Epithelial cell of proximal tubule (primary cell): ENCODE results near the gene FGD2. TPM values are rescaled to one million over a fixed set of nuclear protein-coding genes. Genes with fewer than 3 reads are reported as not detected.

Experiments used
- DNase-seq: peaks from one replicate; pipeline ENCODE4 v3.0.0-alpha.2; 2011; ENCODE audit warnings: low read depth
- H3K4me3 ChIP-seq: 2 replicates; pipeline ENCODE4 v1.5.1; 2011; ENCODE audit warnings: low read depth, mild to moderate bottlenecking, low read length
- total RNA-seq: library from RNA; depleted of rRNA; stranded (reverse); fragments of >200 nt; gene quantifications from 2 replicates; pipeline ENCODE4 v1.2.3, GENCODE V29; 2015
- TF ChIP-seq, protein P1 (sequence below): conservative IDR thresholded peaks from 2 replicates; pipeline ENCODE4 v1.5.1; 2012; ENCODE audit warnings: low read depth, mild to moderate bottlenecking, low read length

The FGD2 gene, protein sequence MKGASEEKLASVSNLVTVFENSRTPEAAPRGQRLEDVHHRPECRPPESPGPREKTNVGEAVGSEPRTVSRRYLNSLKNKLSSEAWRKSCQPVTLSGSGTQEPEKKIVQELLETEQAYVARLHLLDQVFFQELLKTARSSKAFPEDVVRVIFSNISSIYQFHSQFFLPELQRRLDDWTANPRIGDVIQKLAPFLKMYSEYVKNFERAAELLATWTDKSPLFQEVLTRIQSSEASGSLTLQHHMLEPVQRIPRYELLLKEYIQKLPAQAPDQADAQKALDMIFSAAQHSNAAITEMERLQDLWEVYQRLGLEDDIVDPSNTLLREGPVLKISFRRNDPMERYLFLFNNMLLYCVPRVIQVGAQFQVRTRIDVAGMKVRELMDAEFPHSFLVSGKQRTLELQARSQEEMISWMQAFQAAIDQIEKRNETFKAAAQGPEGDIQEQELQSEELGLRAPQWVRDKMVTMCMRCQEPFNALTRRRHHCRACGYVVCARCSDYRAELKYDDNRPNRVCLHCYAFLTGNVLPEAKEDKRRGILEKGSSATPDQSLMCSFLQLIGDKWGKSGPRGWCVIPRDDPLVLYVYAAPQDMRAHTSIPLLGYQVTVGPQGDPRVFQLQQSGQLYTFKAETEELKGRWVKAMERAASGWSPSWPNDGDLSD
- total RNA-seq: not detected in 2 replicates

DNA sequence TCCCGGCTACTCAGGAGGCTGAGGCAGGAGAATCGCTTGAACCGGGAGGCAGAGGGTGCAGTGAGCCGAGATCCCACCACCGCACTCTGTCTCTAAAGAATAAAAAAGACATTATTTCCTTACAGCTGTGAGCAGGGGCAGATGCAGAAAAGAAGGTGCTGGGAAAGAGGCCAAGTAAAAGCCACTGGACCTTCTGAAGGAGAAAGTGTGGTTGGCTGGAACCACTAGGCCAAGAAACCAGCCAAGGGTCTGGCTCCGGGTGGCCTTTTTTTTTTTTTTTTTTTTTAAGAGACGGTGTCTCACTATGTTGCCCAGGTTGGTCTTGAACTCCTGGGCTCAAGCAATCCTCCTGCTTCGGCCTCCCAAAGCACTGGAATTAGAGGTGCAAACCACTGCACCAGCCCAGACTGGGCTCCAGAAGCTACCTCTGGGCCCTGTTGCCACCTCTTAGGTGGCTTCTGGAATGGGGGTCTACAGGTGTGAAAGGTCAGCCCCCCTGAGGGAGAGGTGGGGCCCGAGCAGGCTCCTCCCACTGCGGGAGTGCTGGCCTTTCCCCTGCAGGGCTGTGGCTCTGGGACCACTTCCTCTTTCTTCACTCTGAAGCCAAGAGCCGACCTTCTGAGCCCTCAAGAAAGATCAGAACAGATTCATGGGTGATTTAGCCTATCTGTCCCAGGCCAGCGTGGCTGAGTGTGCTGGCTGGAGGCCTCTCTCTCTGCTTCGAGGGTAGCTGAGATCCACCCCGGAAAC, at the start of gene FGD2:
Gene FGD2 (plus strand): TSS at position 595 of the 750 bp plus-strand sequence. CDS start 163 bp downstream, outside the sequence.
- TF ChIP-seq, protein P1, sequence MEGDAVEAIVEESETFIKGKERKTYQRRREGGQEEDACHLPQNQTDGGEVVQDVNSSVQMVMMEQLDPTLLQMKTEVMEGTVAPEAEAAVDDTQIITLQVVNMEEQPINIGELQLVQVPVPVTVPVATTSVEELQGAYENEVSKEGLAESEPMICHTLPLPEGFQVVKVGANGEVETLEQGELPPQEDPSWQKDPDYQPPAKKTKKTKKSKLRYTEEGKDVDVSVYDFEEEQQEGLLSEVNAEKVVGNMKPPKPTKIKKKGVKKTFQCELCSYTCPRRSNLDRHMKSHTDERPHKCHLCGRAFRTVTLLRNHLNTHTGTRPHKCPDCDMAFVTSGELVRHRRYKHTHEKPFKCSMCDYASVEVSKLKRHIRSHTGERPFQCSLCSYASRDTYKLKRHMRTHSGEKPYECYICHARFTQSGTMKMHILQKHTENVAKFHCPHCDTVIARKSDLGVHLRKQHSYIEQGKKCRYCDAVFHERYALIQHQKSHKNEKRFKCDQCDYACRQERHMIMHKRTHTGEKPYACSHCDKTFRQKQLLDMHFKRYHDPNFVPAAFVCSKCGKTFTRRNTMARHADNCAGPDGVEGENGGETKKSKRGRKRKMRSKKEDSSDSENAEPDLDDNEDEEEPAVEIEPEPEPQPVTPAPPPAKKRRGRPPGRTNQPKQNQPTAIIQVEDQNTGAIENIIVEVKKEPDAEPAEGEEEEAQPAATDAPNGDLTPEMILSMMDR: no peak
- H3K4me3 ChIP-seq: no peak within 1 kb of the TSS
- DNase-seq: no peak

DNA sequence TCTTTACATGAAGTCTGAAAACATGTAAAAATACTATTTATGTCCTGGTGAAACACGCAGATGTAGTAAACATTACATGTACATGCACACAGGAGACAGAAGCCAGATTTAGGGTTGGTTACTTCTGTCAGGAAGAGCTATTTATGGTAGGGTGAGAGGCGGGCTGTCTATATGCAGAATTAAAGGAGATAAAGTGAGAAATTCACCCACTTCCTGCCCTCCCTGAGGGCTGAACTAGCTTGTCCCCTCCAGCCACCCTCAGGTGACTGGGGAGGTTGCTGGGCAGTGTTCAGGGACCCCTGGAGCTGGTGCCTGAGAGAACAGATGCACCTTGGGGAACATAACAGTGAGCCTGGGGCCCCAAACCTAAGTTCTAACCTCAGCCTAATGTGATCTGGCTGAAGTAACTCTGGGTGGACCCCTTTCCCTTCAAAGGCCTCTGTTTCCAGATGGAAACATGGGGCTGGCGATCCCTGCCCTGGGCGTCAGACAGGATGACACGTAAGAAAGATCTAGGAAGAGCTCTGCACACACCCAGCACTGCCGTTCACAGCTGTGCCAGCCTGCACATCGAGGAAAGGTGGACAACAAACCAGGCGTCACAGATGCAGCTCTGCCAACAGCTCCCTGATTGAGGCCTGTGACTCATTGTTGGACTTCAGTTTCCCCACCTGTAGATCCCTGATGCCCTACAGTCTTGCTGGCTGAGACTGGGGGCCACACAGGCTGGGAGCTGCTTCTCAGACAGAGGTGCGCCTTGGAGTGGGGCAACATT, 49.6 kb upstream of the FGD2 start:
- no peak overlapping the region for H3K4me3 ChIP-seq
- DNase-seq: no peak
- TF ChIP-seq, protein P1: no peak

DNA sequence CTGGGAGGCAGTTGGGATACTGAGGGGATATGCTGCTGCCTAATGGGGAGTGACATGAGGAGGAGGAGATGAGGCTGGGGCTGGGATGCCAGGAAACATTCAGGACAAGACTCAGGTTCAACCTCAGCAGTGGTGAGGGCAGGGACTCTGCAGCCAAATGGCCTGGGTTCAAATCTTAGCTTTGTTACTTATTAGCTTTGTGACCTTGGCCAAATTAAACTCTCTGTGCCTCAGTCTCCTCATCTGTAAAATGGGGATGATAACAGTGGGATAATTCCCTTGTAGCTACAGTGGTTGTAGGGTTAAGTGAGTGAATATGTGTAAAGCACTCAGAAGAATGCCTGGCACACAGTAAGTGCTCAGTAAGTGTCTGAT, 49.0 kb upstream of the FGD2 start:
- DNase-seq: no peak
- TF ChIP-seq, protein P1: no peak
- H3K4me3 ChIP-seq: no peak overlapping the region

DNA sequence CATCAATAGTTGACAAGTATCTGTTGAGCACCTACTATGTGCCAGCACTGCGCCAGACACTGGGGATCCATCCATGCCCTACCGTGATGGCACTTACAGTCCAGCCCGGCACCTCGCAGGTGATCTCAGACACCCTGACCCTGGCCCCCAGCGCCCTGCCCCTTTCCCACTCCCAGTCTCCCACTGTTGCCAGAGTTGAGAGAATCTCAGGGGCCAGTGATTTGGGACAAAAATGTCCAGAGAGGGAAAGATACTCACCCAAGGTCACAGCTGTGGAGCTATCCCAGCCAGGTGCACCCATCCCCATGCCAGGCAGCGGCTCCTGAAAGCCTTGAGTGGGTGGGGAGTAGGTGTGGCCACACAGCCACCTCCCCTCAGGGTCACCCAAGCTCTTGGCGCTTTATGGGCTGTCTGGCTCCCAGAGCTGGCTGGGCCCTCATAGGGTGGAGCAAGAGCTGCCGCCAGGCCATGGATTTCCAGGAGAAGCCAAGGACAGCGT, 47.6 kb upstream of the FGD2 start:
- TF ChIP-seq, protein P1: no peak

DNA sequence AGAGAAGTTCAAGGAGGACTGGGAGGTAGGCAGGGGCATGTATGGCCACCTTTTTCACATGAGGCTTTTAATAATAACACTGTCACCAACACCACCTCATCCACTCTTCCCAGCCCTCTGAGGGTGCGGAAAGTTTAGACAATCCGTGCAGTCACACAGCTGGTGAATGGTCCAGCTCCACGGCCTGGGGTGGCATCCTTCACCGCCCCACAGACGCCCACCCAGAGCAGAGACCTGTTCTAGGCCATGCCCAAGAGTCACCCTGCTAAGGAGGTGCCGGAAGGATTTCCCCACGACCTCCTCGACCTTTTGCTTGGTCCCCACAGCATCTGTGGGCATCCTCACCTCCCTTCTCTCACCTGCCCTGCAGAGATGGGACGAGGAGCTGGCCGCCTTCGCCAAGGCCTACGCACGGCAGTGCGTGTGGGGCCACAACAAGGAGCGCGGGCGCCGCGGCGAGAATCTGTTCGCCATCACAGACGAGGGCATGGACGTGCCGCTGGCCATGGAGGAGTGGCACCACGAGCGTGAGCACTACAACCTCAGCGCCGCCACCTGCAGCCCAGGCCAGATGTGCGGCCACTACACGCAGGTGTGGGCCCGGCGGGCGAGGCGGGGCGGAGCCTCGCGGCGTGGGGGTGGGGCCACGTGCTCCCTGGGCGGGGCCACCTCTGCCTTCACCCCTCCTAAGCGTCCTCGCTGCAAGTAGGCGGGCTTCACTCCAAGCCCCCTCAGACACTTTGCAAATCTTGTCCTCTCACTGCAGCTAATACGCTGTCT, 46.5 kb upstream of the FGD2 start:
- TF ChIP-seq, protein P1: no peak
- no peak for DNase-seq
- H3K4me3 ChIP-seq: no peak overlapping the region

More for the DNA sequence above, 47.6 kb upstream of the FGD2 start:
- DNase-seq: no peak
- no peak overlapping the region for H3K4me3 ChIP-seq
